GM21528 (cell line): ENCODE measurements around the gene KANSL2.

ENCODE experiments used
- ATAC-seq: cut with Tn5 transposase; IDR thresholded peaks from one replicate; pipeline ENCODE4 v1.9.1; 2021; ENCODE audit warnings: mild to moderate bottlenecking, moderate library complexity; ENCODE audit not compliant: unreplicated experiment, low FRiP score

Gene KANSL2

GRCh38 chr12:48615681-48616080, 66.4 kb downstream of the KANSL2 start:
- ATAC-seq, result no peak

- ATAC-seq, result no peak
Observed at GRCh38 chr12:48613321-48613720, 68.7 kb downstream of the KANSL2 start.
